Endodermal cell (in vitro differentiated cells): Measurements from ENCODE around the gene NDUFB10. TPM values are rescaled to one million over a fixed set of nuclear protein-coding genes. Genes with fewer than 3 reads are reported as not detected.
A peak's percentile ranks its signal among the peaks of the same experiment; 100 is the strongest.

ENCODE experiments used
- DNase-seq: peaks from one replicate; pipeline ENCODE4 v3.0.0-alpha.2; 2017
- H3K27ac ChIP-seq: 2 replicates; pipeline ENCODE4 v1.5.1; 2013; ENCODE audit warnings: mild to moderate bottlenecking, low read depth, low read length, moderate library complexity
- H3K27me3 ChIP-seq: 2 replicates; pipeline ENCODE4 v1.6.1; 2013; ENCODE audit warnings: mild to moderate bottlenecking, low read length, moderate library complexity; ENCODE audit not compliant: insufficient read depth, control insufficient read depth, poor library complexity, severe bottlenecking
- H3K36me3 ChIP-seq: 2 replicates; pipeline ENCODE4 v1.7.0; 2013; ENCODE audit warnings: mild to moderate bottlenecking, low read length, moderate library complexity; ENCODE audit not compliant: control insufficient read depth, insufficient read depth
- H3K4me1 ChIP-seq: one replicate; pipeline ENCODE4 v1.7.0; 2013; ENCODE audit warnings: low read length; ENCODE audit not compliant: control insufficient read depth, insufficient read depth
- H3K4me3 ChIP-seq: 2 replicates; pipeline ENCODE4 v1.5.1; 2013; ENCODE audit warnings: mild to moderate bottlenecking, low read length, moderate library complexity
- H3K9ac ChIP-seq: 2 replicates; pipeline ENCODE4 v1.6.1; 2013; ENCODE audit warnings: mild to moderate bottlenecking, low read length, moderate library complexity; ENCODE audit not compliant: poor library complexity, severe bottlenecking; ENCODE audit errors: extremely low read depth
- H3K9me3 ChIP-seq: 2 replicates; pipeline ENCODE4 v1.6.1; 2013; ENCODE audit warnings: mild to moderate bottlenecking, low read length, moderate library complexity; ENCODE audit not compliant: control insufficient read depth
- H3K27ac Mint-ChIP-seq: 2 replicates; pipeline ENCODE4 v1.8.0; 2020; ENCODE audit warnings: mixed read lengths
- H3K27me3 Mint-ChIP-seq: 2 replicates; pipeline ENCODE4 v1.8.0; 2021; ENCODE audit warnings: mild to moderate bottlenecking, mixed read lengths; ENCODE audit not compliant: insufficient read depth
- H3K36me3 Mint-ChIP-seq: 2 replicates; pipeline ENCODE4 v1.8.0; 2020; ENCODE audit warnings: low read depth, mixed read lengths
- H3K4me1 Mint-ChIP-seq: 2 replicates; pipeline ENCODE4 v1.8.0; 2020; ENCODE audit warnings: mixed read lengths
- H3K4me3 Mint-ChIP-seq: 2 replicates; pipeline ENCODE4 v1.8.0; 2020; ENCODE audit warnings: mild to moderate bottlenecking, moderate library complexity, mixed read lengths
- H3K9me3 Mint-ChIP-seq: 2 replicates; pipeline ENCODE4 v1.8.0; 2020; ENCODE audit warnings: mild to moderate bottlenecking, mixed read lengths
- CTCF ChIP-seq: fragments of 200-600 bp; sonication (generic); conservative IDR thresholded peaks from 2 replicates; pipeline ENCODE4 v1.5.0; 2021; ENCODE audit warnings: antibody characterized with exemption, mild to moderate bottlenecking
- whole genome bisulfite sequencing, 2 experiments: methylation state at CpG; one replicate each; pipeline versions ENCODE4 v1.1.5 to v1.1.7; 2013; ENCODE audit warnings: missing lambda C conversion rate in 2 of 2, mixed read lengths in 1 of 2; ENCODE audit not compliant: insufficient coverage in 1 of 2, insufficient read length in 1 of 2; 5-methylcytosine and 5-hydroxymethylcytosine counted together
- total RNA-seq, 2 donors: library from RNA; stranded (reverse); fragmentation: NEBNext Ultra II Directional in 1 of 2; extraction: Animal tissue kit (Norgen Biotek cat#: 25700) in 1 of 2; gene quantifications; 2 replicates in 1 of 2; 3 replicates in 1 of 2; pipeline ENCODE4 v1.2.1, GENCODE V29; 2021

Gene NDUFB10
- total RNA-seq, 2 donors from 2014 or later, result 167 to 192 TPM

- Histone ChIP-seq H3K27ac (no peak overlapping the region), H3K9me3 (no peaks in the 10 kb centered on the region), H3K27me3 (peaks cover 37% of the 10 kb centered on the region), H3K4me1 (peaks cover 3% of the 10 kb centered on the region), H3K36me3 (peaks cover 2% of the 10 kb centered on the region), H3K4me3 (no peak overlapping the region), H3K9ac (no peak overlapping the region)
- H3K9me3 Mint-ChIP-seq, result no peaks in the 10 kb centered on the region
- peaks cover 5% of the 10 kb centered on the region for H3K36me3 Mint-ChIP-seq
- no peak overlapping the region for H3K27ac Mint-ChIP-seq
- peak; percentile 100 for DNase-seq
- peaks cover 1% of the 10 kb centered on the region for H3K4me1 Mint-ChIP-seq
- no peak for TF ChIP-seq CTCF
- H3K27me3 Mint-ChIP-seq, result peaks cover 41% of the 10 kb centered on the region
- peak overlapping the region; percentile 53 for H3K4me3 Mint-ChIP-seq
- 14 to 25% methylated on average over 41 to 96 of the region's 96 CpGs for WGBS, 2 experiments
These were observed 32.8 kb downstream of the NDUFB10 start for GRCh38 chr16:1991948-1992703.

GRCh38 chr16:1992704-1993317, 33.5 kb downstream of the NDUFB10 start:
- Mint-ChIP-seq H3K27me3 (peaks cover 41% of the 10 kb centered on the region), H3K4me3 (no peak overlapping the region), H3K4me1 (peaks cover 1% of the 10 kb centered on the region), H3K9me3 (no peaks in the 10 kb centered on the region), H3K27ac (no peak overlapping the region), H3K36me3 (peaks cover 8% of the 10 kb centered on the region)
- H3K4me3 ChIP-seq, result no peak overlapping the region
- peak; percentile 83 for DNase-seq
- peaks cover 34% of the 10 kb centered on the region for H3K27me3 ChIP-seq
- peaks cover 7% of the 10 kb centered on the region for H3K36me3 ChIP-seq
- peaks cover 3% of the 10 kb centered on the region for H3K4me1 ChIP-seq
- no peaks in the 10 kb centered on the region for H3K9me3 ChIP-seq
- no peak overlapping the region for H3K9ac ChIP-seq
- no peak overlapping the region for H3K27ac ChIP-seq
- WGBS, 2 experiments, result 78 to 92% methylated on average over 19 to 50 of the region's 50 CpGs
- TF ChIP-seq CTCF, result no peak

GRCh38 chr16:1993731-1994131, 34.4 kb downstream of the NDUFB10 start:
- no peak for DNase-seq
- Histone ChIP-seq H3K4me3 (no peak overlapping the region), H3K4me1 (peaks cover 3% of the 10 kb centered on the region), H3K27me3 (peaks cover 25% of the 10 kb centered on the region), H3K9me3 (no peaks in the 10 kb centered on the region), H3K27ac (no peak overlapping the region), H3K9ac (no peak overlapping the region), H3K36me3 (peaks cover 7% of the 10 kb centered on the region)
- Mint-ChIP-seq H3K27me3 (peaks cover 34% of the 10 kb centered on the region), H3K4me3 (no peak overlapping the region), H3K9me3 (no peaks in the 10 kb centered on the region), H3K27ac (no peak overlapping the region), H3K4me1 (peaks cover 1% of the 10 kb centered on the region), H3K36me3 (peaks cover 13% of the 10 kb centered on the region)
- WGBS, 2 experiments, result 79 to 80% methylated on average over 2 of the region's 2 CpGs
- TF ChIP-seq CTCF, result no peak
